Upper lobe of left lung (tissue), 4 donors: Measurements from ENCODE around the gene EXOC4.
A peak's percentile ranks its signal among the peaks of the same experiment; 100 is the strongest.

ENCODE experiments used
- EP300 ChIP-seq, 4 donors: sonication (generic); formaldehyde crosslinking; IDR thresholded peaks; one replicate each; pipeline ENCODE4 v1.5.1; 2017; ENCODE audit warnings: antibody characterized with exemption in 4 of 4, control low read depth in 2 of 4
- POLR2A ChIP-seq, 4 donors: fragments of 450-650 bp; IDR thresholded peaks; one replicate each; pipeline ENCODE4 v1.5.1; 2016 to 2017; ENCODE audit warnings: antibody characterized with exemption in 4 of 4, mild to moderate bottlenecking in 2 of 4
- TF ChIP-seq, protein P1 (sequence below), 6 experiments: fragments of 450-650 bp in 4 of 6; fragments of 200-600 bp in 2 of 6; sonication (generic) in 2 of 6; IDR thresholded peaks; one replicate each; pipeline ENCODE4 v1.5.1; 2016 to 2019; ENCODE audit warnings: antibody characterized with exemption in 6 of 6

DNA sequence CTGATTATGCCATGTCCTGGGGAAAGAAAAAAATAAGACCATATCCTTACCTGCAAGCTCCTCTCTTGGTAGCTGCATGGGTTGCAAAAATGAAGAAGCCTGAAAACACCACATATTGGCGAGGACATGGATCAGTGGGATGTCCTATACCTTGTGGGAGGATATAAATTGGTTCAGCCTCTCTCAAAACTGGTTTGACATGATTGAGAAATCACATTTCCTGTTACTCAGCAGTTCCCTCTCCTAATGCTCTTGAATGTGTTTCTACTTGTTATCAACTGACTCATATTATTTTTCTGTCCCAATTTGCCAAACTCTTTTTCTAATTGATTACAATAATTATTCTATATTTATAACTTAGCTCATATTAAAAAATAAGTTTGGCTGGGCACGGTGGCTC lies 380.2 kb downstream of the EXOC4 start:
- TF ChIP-seq EP300 (IDR thresholded peaks at IDR 0.05) (peak in 1 of 4 donors; percentile 54), POLR2A (IDR thresholded peaks at IDR 0.05) (no peak)
- TF ChIP-seq, protein P1, sequence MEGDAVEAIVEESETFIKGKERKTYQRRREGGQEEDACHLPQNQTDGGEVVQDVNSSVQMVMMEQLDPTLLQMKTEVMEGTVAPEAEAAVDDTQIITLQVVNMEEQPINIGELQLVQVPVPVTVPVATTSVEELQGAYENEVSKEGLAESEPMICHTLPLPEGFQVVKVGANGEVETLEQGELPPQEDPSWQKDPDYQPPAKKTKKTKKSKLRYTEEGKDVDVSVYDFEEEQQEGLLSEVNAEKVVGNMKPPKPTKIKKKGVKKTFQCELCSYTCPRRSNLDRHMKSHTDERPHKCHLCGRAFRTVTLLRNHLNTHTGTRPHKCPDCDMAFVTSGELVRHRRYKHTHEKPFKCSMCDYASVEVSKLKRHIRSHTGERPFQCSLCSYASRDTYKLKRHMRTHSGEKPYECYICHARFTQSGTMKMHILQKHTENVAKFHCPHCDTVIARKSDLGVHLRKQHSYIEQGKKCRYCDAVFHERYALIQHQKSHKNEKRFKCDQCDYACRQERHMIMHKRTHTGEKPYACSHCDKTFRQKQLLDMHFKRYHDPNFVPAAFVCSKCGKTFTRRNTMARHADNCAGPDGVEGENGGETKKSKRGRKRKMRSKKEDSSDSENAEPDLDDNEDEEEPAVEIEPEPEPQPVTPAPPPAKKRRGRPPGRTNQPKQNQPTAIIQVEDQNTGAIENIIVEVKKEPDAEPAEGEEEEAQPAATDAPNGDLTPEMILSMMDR (IDR thresholded peaks at IDR 0.05), result no peak
